ENCODE measurements around the gene TEKT4. TPM values are rescaled to one million over a fixed set of nuclear protein-coding genes. Genes with fewer than 3 reads are reported as not detected.
"Not testable (repeated sequence)": the region's sequence is repeated elsewhere in the genome, so short reads cannot be mapped to it uniquely, and the experiment has no call there.

Gene TEKT4
- polyA plus RNA-seq, 5 donors: 0.16 to 2.8 (median 1.6) TPM

- no peak for DNase-seq
Observed at GRCh38 chr2:94875820-94876522, 4.7 kb downstream of the TEKT4 start.

GRCh38 chr2:94876523-94876863 lies 5.3 kb downstream of the TEKT4 start:
- DNase-seq: no peak

DNA sequence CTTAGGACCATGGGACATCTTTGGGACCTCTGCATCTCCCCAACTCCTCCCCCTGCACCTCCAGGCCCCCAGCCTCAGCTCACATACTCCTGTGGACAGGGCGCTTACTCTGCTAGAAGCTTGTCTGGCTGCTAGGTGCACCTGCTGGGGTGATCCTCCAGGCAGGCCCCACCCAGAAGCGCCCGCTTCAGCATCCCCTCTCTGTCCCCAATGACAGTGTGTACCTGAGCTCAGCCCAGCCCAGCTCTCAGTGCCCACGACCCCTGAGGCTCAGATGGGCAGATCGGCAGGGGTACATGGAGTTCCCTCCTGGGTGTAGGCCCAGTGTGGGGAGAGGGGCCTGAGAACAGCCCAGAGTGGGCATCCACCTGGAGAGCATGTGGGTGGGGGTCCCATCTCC lies 5.9 kb downstream of the TEKT4 start:
- no peak for DNase-seq

- not testable (repeated sequence) for DNase-seq
Observed at GRCh38 chr2:94878575-94878974, 7.3 kb downstream of the TEKT4 start.

DNA sequence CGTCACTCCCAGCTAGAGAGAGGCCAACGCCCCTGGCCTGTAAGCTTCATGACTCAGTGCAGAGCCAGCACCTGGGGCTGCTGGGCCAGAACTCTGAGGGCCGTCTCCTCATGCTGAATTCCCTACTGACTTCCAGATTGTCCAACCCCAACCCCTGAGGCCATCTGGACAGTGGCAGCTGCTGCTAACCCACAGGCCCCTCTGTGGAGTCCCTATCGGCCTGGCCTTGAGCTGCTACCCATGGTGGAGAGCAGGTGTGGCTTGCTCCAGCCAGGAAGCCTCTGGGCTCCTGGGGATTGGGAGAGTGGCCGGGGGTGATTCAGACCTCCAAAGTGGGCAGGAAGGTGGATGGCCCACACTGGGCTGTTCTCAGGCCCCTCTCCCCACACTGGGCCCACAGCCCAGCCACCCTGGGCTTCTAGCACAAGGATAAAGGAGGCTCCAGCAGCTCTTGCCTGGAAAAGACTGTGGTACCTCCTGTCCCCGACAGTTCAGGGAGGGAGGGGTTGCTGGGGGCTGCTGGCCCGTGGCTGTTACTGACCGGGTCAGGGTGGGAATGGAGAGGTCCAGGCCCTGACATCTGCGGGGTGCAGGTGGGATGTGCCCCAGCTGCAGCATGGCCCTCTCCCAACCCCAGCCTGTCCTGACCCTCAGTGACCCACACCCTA lies 8.2 kb downstream of the TEKT4 start:
- no peak for DNase-seq

GRCh38 chr2:94879982-94880377 lies 8.8 kb downstream of the TEKT4 start:
- no peak for DNase-seq

GRCh38 chr2:94880507-94880906 lies 9.3 kb downstream of the TEKT4 start:
- no peak for DNase-seq

DNA sequence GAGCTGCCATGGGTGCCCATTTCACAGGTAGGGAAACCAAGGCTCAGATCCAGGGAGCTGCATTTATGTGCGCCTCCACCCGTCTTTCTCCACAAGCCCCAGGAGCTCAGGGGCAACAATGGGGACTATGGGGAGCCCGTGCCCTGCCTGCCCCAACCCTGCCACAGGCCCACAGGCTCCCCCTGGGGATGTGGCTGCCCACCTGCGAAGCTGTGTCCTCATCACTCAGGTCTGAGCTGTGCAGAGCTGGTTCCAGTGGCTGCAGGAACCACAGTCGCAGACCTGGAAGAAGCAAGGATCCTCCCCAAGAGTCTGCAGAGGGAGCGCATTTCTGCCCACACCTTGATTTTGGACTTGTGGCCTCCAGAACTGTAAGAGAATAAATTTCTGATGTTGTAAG lies 9.8 kb downstream of the TEKT4 start:
- no peak for DNase-seq

- no peak for DNase-seq
Observed at GRCh38 chr2:94890234-94890633, 19.0 kb downstream of the TEKT4 start.

GRCh38 chr2:94895273-94895672 lies 24.0 kb downstream of the TEKT4 start:
- not testable (repeated sequence) for DNase-seq

DNA sequence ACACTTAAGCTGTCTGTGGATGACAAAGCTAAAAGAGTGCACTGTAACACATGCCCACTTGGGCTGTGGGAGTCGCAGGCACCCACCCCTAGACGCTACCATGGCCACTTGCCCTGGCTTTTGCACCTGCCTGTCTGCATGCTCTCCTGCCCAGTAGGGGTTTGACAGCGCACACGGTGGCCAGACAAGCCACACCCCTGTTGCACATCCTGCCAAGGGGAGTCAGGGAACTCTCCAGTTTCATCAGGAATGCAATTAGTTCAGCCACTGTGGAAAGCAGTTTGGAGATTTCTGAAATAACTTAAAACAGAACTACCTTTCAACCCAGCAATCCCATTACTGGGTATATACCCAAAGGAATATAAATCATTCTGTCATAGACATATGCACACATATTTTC lies 35.7 kb downstream of the TEKT4 start:
- not testable (repeated sequence) for DNase-seq

GRCh38 chr2:94923196-94923595 lies 52.0 kb downstream of the TEKT4 start:
- no peak for DNase-seq

DNA sequence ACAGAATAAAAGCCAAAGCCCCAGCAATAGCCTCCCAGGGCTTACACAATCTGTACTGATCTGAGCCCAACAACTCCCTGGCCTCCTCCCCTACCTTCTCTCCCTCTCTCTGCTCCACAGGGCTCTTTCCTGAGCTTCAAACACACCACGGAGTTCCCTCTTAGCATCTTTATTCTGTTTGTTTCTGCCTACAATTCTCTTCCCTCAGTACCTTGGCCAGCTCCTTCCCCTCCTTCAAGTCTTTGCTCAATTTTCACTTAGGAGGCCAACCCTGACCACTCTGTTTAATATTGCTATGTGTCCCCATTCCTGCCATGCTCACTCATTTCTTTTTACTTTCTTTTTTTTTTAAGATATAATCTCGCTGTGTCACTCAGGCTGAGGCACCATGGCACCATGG lies 53.8 kb downstream of the TEKT4 start:
- DNase-seq: not testable (repeated sequence)

Other genes starting within 250 kb of the TEKT4 start
- gene MAL, start 154.3 kb downstream of the TEKT4 start, polyA plus RNA-seq (ENCODE audit: insufficient read depth in 1 of 5, insufficient read length in 5 of 5, low replicate concordance in 1 of 5): 1 to 10 TPM in 2 of 5 donors, under 1 TPM in 3; 0.51 to 2.4 (median 0.78) TPM